GM19324 (cell line): ENCODE data around the gene ACVR1.
"Not testable (repeated sequence)": the region's sequence is repeated elsewhere in the genome, so short reads cannot be mapped to it uniquely, and the experiment has no call there.

Experiments used
- ATAC-seq: cut with Tn5 transposase; IDR thresholded peaks from one replicate; pipeline ENCODE4 v1.9.1; 2021; ENCODE audit warnings: mild to moderate bottlenecking, moderate library complexity; ENCODE audit not compliant: unreplicated experiment, low FRiP score

Gene ACVR1

DNA sequence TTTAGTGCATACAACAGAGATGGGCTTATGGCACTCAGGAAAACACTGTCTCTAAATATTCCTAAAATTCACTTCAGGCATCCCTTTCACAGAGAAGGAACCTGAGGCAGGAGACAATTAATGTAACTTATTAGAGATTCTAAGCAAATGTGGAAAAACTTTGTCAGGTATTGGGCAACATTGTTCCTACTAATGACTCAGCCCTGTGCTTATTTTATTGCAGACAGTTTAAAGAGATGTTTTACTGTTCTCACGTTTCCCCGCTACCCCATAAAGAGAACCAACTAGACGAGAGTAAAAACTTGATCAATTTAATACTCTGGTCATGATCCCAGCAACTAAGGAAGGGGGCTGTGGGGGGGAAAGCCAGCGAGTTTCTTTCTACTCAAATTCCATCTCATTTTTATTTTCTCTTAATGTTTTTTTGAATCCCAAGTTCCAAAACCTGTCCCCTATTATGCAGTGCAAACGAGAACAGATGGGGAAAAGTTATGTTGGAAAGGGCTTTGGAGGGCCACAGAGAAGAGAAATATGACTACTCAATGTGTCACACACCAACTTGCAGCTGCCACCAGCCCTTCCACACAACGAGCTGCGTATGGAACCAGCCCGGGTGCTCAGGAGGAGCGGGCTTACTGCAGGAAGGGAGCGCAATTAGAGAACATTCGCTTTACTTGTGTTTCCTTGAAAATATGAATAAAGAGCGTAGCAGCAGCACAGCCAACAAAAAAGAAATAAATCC, 18.7 kb upstream of the ACVR1 start:
- ATAC-seq: no peak

GRCh38 chr2:157893611-157894010, 17.5 kb upstream of the ACVR1 start:
- ATAC-seq: no peak

DNA sequence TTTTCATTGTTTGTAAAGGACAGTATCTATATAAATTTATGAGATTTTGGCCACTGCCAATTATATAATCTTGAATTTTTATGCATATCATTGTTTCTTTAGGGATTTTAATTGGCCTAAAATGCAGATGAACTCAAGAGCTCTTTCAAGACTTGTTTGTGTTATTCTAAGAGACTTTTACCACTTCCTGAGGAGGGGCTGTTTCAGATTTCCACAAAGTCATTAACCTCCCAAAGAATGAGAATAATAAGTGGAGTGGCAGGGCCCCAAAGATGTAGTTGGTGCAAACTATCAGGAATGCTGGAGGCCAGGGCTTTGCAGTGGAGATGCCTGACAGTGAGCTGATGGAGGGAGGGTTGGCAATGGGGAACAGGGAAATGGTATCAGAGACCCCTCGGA, 15.5 kb upstream of the ACVR1 start:
- no peak for ATAC-seq

DNA sequence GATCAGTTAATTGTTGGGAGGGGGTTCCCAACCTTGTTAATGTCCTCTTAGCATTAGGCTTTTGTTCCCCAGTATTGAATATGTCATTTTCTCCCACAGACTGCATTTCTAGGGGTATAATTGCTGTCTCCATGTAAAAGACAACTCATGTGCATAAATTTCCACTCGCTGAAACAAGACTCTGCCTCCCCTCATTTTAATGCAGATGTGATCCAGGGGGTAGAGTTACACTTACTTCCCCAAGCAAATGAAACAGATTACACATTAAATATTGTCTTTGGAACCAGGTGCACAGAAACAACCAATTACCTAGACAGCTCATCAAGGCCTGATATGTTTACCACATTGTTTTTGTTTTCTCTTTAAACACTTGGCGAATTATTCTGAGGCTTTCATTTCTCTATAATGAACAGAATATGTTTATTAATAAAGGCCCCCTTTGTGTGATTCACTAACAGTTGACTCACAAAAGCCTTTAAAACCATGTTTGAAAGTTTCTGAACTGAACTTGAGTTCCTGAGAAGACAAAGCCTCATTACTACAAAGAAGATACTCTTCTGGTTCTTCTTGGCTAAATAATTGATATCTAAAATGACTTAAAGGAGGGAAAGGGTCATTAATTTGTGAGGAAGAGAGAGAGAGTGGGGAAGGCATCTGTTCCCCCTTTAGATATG, 15.0 kb upstream of the ACVR1 start:
- no peak for ATAC-seq

GRCh38 chr2:157887946-157888345, 11.8 kb upstream of the ACVR1 start:
- no peak for ATAC-seq

DNA sequence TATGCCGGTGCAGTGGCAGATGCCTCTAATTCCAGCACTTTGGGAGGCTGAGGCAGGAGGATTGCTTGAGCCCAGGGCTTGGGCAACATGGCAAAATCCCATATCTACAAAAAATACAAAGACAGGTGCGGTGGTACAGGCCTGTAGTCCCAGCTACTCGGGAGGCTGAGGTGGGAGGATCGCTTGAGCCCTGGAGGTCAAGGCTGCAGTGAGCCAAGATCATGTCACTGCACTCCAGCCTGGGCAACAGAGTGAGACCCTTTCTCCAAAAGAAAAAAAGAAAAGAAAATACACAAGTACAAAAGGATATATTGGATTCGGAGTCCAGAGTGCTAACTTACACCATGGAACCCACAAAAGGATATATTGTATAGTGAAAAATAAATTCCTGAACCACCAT, 8.4 kb upstream of the ACVR1 start:
- ATAC-seq: not testable (repeated sequence)

DNA sequence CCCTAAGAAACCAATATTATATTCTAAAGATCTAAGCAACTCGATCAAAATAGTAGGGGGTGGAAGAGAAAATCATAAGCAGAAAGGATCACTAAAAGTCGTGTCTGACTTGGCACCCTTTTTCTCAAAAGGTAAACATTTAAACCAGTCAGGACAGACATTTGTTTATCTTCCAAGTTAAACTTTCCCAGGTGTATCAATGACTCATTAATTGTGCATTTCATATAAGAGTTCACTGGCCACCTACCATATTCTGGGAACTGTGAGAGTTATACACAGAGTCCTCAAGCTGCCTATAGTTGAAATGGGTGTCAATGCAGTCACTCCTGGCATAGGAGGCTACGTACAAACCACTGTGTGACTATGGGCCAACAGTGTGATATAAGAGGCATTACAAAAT, 4.8 kb upstream of the ACVR1 start:
- no peak for ATAC-seq

DNA sequence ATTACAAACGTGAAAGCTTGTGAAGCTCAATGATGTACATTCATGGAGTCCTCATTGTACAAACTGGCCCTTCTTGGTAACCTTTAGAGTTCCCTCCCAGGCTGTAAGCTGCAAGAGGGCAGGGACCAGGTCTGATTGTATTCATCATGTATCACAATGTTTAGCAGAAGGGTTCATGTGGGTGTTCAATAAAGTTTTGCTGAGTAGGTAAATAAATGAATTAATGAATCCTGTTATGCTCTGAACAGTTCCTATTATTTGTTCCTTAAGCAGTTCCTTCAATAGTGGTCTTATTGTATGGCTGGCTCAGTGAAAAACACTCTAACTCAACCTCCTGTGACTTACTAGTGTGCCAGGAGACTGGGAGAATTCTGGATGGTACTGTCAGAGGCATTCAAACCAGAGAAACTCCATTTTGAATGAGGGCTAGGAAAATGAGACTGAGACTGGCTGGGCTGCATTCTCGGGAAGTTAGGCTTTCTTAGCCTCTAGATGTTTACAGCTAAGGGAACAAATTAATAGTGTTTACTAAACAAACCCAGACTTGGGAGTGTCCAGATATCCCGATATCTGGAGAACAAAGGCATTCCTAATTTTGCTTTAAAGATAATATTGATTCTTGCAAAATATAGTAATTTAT, 1.8 kb upstream of the ACVR1 start:
- no peak for ATAC-seq

- no peak for ATAC-seq
Observed at GRCh38 chr2:157876786-157877138, 632 bp upstream of the ACVR1 start.

DNA sequence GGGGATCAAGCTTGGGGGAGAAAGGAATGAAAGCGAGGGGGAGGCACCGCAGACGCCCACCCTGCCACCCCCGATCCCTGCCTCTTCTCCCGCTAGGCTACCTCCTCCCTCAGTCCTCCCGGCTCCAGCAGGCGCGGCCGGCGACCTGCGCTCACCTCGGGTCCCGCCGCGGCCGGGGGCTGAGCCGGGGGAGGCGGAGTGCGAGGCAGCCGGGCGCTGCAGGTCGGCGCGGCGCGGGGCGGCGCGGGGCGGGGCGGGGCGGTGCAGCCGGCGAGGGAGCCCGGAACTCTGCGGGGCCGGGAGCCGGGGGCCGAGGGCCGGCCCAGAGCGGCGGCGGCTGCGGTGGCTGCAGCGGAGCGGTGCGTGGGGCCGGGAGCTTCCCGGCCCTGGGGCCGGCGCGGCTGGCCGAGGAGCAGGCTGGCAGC, 477 bp downstream of the ACVR1 start:
- ATAC-seq: peak; percentile 44

DNA sequence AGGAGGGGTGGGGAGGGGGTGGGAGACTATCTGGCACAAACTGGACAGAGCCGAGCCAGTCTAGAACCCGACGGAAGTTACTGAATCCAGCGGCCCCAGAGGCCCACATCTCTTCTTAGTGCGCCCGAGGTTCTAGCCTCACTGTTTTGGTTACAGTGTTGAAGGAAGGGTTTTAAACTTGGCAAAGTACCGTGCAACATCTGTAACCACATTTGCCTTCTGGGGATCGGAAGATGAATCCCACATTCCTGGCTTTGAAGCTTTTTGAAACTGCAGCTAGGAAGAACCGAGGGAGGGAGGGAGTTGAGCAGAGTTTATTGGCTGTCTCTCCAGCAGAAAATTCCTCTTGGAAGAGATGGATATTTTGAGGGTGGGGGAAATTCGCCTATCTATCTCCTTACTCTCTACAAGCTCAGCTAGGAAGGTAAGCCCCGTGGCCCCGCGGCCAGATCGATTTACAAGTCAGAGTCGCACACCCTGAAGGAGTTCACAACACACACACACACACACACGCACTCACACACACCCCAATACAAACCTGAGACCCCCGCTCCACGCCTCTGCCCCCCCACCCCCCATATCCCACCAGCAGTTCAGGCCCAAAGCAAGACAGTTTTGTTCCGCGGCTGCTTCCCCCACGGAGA, 1.0 kb downstream of the ACVR1 start:
- no peak for ATAC-seq

GRCh38 chr2:157874348-157874747, 1.8 kb downstream of the ACVR1 start:
- ATAC-seq: no peak

- no peak for ATAC-seq
Observed at GRCh38 chr2:157872791-157873190, 3.3 kb downstream of the ACVR1 start.

DNA sequence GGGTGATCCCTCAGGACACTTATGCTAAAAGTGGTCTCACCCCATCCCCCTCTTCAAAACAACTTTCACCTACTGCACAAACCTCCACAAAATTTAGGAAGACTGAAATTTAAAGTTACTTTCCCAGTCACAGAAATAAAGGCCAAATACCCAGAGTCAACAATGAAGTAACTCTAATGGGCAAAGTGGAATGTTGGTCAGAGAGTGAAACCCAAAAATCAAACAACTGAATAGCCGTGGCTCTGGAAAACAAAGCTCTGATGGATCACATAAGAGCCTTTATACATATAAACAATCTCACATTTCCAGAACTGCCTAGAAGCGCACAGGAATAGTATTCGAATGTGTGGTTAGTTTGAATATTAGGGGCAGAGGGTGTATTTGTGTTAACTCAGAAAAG, 4.7 kb downstream of the ACVR1 start:
- no peak for ATAC-seq

DNA sequence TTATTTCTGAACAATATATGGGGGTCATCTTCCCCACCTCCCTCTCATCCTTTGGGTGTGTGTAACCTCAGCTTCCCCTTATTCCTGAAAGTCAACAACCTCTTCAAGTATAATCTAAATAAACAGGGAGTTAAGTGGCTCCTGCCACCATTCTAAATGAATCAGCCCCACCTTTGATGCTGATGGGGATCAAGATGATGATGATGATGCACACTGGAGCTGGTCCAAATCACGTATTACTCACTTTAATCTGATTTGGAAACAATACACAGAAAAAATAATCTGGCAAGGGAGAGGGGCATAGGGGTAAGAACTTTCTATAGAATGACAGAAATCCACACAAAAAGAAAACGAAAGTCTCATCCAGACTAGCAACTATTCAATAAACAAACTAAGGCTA, 7.1 kb downstream of the ACVR1 start:
- no peak for ATAC-seq

- no peak for ATAC-seq
Observed at GRCh38 chr2:157867703-157868102, 8.4 kb downstream of the ACVR1 start.

GRCh38 chr2:157866666-157867642, 9.2 kb downstream of the ACVR1 start:
- no peak for ATAC-seq

DNA sequence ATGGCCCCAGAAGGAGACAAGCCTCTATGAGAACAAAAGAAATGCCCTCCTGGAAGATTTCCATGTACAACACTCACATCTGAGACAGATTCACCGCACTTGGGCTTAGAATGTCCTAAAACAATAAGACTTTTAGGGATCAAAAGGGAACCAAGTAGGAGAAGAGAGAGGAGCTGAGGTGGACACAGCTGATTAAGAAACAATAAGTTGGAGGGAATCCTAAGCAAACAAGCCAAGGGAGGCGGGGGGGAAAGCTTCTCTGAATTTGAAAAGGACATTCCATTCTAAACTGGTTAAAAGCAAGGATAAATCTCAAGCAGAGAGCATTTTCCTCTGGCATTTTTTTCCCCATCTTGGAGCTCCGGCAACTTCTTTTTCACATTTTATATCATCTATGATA, 9.9 kb downstream of the ACVR1 start:
- ATAC-seq: no peak

DNA sequence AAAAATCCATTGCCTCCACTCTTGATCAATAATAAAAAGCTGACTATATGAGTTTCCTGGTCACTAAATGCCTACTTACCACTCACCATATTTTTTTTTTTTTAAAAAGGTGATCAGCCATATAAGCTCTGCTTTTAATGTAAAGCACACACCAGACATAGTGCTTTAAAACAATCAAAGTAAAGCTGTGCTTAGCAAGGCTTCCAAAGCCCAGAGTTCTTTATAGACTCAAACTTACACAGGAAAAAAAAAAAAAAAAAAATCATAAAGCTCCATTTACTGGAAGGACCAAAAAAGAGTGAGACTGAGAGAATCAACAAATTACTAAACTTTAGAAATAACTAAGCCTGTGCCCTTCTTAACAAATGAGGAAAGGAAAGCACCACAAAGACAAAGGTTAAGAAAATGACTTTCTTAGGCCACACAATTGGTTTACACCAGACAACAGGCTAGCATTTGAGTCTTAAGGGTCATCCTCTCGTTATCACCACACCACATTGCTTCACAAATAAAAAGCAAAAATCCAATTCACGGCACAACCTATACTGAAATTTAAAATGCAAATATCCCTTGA, 11.2 kb downstream of the ACVR1 start:
- ATAC-seq: no peak

- ATAC-seq: no peak
Observed at GRCh38 chr2:157858846-157859245, 17.3 kb downstream of the ACVR1 start.
